ENCODE data around the gene CLIP4.

DNA sequence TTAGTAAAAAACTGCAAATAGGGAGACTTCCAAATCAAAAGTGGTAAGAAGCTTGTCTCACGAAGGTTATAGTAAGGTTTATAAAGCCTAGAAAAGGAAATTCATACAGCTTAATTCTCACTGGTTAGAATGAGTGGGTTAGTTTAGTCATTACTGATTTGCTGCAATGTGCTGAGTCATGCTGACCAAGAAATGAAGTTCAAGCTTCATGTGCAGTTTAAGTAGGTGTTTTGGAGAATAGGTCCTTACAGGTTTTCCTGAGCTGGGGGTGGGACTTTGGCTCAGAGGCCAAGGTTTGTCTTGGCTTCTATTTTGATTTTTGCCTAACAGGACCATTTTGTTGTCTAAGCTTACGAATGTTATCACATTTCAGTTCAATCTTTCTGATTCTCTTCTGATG is 15.1 kb downstream of the CLIP4 start:
- TF ChIP-seq CREB1 (CRISPR knock-in tag; IDR thresholded peaks at IDR 0.05) (no peak), TEAD4 (CRISPR knock-in tag; IDR thresholded peaks at IDR 0.05) (no peak), ETV6 (CRISPR knock-in tag; IDR thresholded peaks at IDR 0.05) (no peak), ZBTB21 (CRISPR knock-in tag; IDR thresholded peaks at IDR 0.05; ENCODE audit: borderline replicate concordance) (no peak), ZNF121 (CRISPR knock-in tag; IDR thresholded peaks at IDR 0.05) (no peak), SP1 (CRISPR knock-in tag; conservative IDR thresholded peaks at IDR 0.05) (no peak), ELF4 (CRISPR knock-in tag; IDR thresholded peaks at IDR 0.05; ENCODE audit: low read depth) (no peak)
- TF ChIP-seq, protein P1, sequence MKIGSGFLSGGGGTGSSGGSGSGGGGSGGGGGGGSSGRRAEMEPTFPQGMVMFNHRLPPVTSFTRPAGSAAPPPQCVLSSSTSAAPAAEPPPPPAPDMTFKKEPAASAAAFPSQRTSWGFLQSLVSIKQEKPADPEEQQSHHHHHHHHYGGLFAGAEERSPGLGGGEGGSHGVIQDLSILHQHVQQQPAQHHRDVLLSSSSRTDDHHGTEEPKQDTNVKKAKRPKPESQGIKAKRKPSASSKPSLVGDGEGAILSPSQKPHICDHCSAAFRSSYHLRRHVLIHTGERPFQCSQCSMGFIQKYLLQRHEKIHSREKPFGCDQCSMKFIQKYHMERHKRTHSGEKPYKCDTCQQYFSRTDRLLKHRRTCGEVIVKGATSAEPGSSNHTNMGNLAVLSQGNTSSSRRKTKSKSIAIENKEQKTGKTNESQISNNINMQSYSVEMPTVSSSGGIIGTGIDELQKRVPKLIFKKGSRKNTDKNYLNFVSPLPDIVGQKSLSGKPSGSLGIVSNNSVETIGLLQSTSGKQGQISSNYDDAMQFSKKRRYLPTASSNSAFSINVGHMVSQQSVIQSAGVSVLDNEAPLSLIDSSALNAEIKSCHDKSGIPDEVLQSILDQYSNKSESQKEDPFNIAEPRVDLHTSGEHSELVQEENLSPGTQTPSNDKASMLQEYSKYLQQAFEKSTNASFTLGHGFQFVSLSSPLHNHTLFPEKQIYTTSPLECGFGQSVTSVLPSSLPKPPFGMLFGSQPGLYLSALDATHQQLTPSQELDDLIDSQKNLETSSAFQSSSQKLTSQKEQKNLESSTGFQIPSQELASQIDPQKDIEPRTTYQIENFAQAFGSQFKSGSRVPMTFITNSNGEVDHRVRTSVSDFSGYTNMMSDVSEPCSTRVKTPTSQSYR (CRISPR knock-in tag; IDR thresholded peaks at IDR 0.05) = no peak
- TF ChIP-seq, protein P2, sequence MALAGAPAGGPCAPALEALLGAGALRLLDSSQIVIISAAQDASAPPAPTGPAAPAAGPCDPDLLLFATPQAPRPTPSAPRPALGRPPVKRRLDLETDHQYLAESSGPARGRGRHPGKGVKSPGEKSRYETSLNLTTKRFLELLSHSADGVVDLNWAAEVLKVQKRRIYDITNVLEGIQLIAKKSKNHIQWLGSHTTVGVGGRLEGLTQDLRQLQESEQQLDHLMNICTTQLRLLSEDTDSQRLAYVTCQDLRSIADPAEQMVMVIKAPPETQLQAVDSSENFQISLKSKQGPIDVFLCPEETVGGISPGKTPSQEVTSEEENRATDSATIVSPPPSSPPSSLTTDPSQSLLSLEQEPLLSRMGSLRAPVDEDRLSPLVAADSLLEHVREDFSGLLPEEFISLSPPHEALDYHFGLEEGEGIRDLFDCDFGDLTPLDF (CRISPR knock-in tag; IDR thresholded peaks at IDR 0.05) = no peak
- TF ChIP-seq, protein P3, sequence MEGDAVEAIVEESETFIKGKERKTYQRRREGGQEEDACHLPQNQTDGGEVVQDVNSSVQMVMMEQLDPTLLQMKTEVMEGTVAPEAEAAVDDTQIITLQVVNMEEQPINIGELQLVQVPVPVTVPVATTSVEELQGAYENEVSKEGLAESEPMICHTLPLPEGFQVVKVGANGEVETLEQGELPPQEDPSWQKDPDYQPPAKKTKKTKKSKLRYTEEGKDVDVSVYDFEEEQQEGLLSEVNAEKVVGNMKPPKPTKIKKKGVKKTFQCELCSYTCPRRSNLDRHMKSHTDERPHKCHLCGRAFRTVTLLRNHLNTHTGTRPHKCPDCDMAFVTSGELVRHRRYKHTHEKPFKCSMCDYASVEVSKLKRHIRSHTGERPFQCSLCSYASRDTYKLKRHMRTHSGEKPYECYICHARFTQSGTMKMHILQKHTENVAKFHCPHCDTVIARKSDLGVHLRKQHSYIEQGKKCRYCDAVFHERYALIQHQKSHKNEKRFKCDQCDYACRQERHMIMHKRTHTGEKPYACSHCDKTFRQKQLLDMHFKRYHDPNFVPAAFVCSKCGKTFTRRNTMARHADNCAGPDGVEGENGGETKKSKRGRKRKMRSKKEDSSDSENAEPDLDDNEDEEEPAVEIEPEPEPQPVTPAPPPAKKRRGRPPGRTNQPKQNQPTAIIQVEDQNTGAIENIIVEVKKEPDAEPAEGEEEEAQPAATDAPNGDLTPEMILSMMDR (IDR thresholded peaks at IDR 0.05) = no peak
- TF ChIP-seq, protein P4, sequence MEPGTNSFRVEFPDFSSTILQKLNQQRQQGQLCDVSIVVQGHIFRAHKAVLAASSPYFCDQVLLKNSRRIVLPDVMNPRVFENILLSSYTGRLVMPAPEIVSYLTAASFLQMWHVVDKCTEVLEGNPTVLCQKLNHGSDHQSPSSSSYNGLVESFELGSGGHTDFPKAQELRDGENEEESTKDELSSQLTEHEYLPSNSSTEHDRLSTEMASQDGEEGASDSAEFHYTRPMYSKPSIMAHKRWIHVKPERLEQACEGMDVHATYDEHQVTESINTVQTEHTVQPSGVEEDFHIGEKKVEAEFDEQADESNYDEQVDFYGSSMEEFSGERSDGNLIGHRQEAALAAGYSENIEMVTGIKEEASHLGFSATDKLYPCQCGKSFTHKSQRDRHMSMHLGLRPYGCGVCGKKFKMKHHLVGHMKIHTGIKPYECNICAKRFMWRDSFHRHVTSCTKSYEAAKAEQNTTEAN (CRISPR knock-in tag; IDR thresholded peaks at IDR 0.05) = no peak
- TF ChIP-seq, protein P5, sequence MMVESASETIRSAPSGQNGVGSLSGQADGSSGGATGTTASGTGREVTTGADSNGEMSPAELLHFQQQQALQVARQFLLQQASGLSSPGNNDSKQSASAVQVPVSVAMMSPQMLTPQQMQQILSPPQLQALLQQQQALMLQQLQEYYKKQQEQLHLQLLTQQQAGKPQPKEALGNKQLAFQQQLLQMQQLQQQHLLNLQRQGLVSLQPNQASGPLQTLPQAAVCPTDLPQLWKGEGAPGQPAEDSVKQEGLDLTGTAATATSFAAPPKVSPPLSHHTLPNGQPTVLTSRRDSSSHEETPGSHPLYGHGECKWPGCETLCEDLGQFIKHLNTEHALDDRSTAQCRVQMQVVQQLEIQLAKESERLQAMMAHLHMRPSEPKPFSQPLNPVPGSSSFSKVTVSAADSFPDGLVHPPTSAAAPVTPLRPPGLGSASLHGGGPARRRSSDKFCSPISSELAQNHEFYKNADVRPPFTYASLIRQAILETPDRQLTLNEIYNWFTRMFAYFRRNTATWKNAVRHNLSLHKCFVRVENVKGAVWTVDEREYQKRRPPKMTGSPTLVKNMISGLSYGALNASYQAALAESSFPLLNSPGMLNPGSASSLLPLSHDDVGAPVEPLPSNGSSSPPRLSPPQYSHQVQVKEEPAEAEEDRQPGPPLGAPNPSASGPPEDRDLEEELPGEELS (CRISPR knock-in tag; IDR thresholded peaks at IDR 0.05) = no peak
